ENCODE results near the gene ARHGAP24. TPM values are rescaled to one million over a fixed set of nuclear protein-coding genes. Genes with fewer than 3 reads are reported as not detected.

ARHGAP24 gene
- total RNA-seq, 1 experiment from 2014 or later = 1.2 TPM

DNA sequence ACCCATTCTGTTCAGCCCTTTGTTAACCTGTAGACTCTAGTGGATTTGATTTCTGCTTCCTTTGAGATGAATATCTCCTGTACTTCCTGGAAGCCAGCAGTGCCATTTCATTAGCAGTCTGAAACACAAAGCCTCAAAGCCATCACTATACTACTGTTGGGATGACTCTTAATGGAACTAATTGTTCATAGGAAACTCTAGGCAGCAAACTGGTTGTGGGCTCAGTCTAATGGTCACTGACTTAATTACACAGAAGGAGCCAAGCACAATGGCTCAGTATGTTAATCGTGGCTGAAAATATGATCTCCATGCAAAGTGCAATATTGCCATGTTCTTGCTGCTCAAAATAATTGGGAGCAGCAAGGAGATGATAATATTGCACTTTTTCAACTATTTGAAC lies 262.3 kb downstream of the ARHGAP24 start:
- in situ Hi-C loops (cut with HindIII; ENCODE audit: low pct_unique_long_range_greater_than_20kb, low sequenced_read_pairs) = no loop called here
- no peak for DNase-seq (ENCODE audit: low read depth)

DNA sequence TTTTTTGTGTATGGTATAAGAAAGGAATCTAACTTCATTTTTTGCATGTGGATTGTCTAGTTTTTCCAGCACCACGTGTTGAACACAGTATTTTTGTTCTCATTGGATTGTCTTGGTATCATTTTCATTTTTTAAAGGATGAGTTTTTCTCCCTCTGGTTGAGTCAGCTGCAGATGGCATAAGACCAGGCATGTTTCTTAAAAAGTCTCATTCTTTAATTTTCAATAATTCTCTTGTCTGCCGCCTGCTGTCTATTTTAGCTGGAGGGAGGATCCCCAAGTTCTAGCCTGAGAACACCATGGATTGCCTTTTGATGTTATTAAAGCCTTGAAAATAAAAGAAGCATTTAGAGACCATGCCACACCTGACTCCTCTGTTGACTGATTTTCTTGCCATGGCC lies 263.8 kb downstream of the ARHGAP24 start:
- no peak for DNase-seq (ENCODE audit: low read depth)
- in situ Hi-C loops (cut with HindIII; ENCODE audit: low pct_unique_long_range_greater_than_20kb, low sequenced_read_pairs) = no loop called here

DNA sequence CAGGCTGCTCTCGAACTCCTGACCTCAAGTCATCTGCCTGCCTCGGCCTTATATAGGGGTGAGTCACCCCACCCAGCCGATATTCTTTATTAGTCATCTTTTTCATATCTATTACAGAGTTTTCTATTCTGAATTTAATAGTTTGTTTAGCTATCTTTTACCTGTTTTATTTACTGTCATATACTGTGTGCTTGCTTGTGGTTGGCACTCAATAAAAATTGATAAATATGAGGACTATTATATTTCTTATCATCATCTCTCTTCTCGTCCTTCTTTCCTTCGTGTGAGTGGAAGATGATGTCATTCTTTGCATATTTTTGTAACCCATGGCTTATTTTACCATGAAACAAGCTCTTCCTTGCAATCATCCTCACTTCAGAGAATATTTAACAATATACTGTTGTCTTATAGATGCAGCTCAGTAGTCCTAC lies 265.5 kb downstream of the ARHGAP24 start:
- in situ Hi-C loops (cut with HindIII; ENCODE audit: low pct_unique_long_range_greater_than_20kb, low sequenced_read_pairs) = no loop called here
- no peak for DNase-seq (ENCODE audit: low read depth)

DNA sequence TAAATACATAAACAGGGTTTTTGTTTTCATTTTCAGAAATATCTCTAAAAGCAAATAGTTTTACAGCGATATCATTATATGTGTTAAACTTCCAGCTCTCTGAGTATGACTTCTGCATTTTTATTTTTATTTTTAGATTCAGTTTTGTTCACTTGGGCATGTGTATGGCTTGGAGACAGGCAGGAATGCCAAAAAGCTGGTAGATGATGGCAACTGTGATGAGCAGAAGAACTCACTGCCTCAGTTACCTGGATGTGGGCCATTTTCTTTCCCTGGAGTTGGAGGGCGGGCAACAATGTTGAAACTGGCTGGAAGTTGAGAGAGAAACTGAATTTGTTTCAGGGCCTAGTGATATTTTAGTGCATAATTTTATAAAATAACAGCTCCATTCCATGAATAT lies 266.4 kb downstream of the ARHGAP24 start:
- no peak for DNase-seq (ENCODE audit: low read depth)
- in situ Hi-C loops (cut with HindIII; ENCODE audit: low pct_unique_long_range_greater_than_20kb, low sequenced_read_pairs) = no loop called here

DNA sequence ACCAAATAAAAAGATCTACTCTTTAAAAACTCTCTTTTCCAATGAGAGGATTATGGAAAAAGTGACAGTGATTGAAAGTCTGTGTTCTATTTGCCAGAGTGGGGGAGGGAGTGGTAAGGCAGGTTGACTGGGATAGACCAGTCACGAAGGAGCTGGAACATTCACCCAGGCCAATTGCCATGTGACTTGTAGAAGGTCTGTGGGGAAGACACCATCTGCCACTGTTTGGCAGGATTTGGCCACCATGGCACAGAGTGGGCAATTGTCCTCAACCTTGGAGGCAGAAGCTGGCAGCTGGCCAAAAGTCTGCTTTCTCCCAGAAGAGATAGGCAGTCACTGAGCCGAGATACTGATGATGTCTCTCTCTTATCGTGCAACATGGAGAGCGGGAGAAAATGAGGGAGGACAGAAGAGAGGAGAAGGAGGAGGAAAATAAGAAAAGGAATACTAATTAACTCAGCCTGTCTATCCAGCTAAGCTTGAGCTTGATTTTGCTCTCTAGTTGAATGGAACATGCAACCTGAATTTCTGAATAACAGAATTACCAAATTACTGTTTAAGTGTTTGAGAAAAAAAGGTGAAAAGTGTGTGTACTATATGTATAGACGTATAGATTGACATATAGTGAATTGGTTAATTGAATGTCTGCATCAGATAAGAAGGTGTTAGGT lies 267.1 kb downstream of the ARHGAP24 start:
- in situ Hi-C loops (cut with HindIII; ENCODE audit: low pct_unique_long_range_greater_than_20kb, low sequenced_read_pairs) = no loop called here
- DNase-seq (ENCODE audit: low read depth) = no peak

DNA sequence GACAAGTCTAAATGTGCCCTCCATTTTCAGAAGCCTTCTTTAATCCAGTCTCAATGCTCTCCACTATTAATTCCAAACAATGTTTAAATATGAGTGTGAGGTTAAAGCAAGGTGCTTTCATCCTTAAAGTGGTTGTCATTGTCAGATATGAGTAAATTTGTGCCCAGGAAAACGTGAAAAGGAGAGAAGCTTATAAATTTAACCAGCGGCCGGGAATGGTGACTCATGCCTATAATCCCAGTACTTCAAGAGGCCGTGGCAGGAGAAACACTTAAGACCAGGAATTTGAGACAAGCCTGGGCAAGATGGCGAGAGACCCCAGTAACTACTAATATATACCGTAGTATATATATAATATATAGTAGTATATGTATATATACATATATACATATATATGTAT lies 270.0 kb downstream of the ARHGAP24 start:
- no peak for DNase-seq (ENCODE audit: low read depth)
- in situ Hi-C loops (cut with HindIII; ENCODE audit: low pct_unique_long_range_greater_than_20kb, low sequenced_read_pairs) = no loop called here

DNA sequence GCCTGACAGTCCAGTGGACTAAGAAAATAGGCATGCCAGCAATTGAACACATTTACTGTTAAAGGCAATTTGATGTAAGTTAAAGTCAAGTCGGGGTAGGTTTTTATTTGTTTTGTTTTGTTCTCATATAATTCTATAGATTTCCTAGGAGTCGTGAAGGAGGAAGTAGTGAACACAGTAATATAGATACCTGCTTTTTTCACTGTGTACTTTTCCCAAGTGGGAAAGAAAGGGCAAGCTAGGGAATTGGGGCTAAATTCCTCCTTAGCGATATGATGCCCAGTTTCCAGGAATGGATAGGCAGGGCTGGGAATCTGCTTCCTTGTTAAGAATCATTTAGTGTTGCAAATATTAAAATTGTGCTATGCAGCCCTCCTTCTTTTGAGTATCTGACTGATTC lies 271.0 kb downstream of the ARHGAP24 start:
- in situ Hi-C loops (cut with HindIII; ENCODE audit: low pct_unique_long_range_greater_than_20kb, low sequenced_read_pairs) = no loop called here
- DNase-seq (ENCODE audit: low read depth) = no peak

DNA sequence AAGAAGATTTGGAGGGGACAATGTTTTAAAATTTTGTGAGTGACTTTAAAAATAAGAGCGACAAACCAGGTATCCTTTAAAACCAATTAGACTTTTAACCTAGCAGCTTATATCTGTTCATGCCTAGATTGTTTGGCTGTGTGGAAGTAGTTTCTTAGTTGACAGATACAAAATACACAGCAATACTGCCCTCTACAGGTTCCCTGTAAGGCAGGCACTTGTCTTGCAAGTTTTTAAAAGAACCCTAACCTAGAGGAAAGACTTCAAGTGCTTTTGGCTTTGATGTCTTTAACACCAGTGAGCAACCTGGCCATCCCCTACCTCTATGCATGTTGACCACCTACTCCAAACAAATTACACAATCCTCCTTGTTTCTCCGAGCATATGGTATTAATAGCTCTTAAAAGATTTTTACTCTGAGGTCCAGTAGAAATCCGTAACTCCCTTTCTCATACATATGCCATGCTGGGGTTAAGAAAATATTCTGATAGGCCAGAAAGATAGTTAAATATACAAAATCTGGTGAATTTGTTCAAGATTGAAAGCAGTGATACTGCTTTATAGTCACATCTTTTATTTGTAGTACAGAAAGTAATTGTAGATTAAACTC lies 273.0 kb downstream of the ARHGAP24 start:
- in situ Hi-C loops (cut with HindIII; ENCODE audit: low pct_unique_long_range_greater_than_20kb, low sequenced_read_pairs) = no loop called here

DNA sequence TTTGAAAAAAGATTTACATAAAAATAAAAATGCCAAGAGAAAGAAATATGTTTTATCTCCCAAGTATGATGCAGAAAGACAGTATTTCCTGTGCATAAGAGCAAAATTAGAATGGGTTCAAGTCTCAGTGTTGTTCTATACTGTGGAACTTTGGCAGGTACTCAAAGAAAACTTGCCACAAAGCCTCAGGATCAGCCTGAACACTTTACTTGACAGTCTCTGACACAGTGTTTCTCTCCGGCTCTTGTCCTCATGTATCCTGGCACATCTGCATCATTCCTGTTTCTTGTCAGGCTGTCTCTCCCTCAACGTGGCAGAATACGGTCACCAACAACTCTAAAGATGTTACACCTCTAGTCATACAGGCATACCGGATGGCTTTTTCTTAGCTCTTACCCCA lies 273.7 kb downstream of the ARHGAP24 start:
- in situ Hi-C loops (cut with HindIII; ENCODE audit: low pct_unique_long_range_greater_than_20kb, low sequenced_read_pairs) = no loop called here

More for the DNA sequence above, 273.0 kb downstream of the ARHGAP24 start:
- peak; percentile 44 for DNase-seq (ENCODE audit: low read depth)

DNA sequence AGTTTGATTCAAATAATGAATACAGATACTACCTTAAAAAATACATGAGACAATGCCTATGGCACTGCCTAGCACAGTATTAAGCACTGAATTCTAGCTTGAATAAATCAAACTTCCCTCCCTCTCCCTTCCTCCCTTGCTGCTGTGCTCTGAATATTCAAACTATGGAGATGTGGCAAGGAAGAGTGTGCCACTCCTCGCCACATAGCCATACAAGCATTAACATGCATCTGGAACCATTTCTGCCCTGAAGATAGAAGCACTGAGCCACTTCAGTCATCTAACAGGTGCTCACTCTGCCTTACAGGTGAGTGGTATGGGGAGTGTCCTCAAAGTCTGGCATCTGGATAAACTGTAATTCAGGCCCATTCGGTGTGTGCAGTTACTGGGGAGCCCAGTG lies 276.9 kb downstream of the ARHGAP24 start:
- in situ Hi-C loops (cut with HindIII; ENCODE audit: low pct_unique_long_range_greater_than_20kb, low sequenced_read_pairs) = no loop called here

More for the DNA sequence above, 273.7 kb downstream of the ARHGAP24 start:
- DNase-seq (ENCODE audit: low read depth) = no peak

DNA sequence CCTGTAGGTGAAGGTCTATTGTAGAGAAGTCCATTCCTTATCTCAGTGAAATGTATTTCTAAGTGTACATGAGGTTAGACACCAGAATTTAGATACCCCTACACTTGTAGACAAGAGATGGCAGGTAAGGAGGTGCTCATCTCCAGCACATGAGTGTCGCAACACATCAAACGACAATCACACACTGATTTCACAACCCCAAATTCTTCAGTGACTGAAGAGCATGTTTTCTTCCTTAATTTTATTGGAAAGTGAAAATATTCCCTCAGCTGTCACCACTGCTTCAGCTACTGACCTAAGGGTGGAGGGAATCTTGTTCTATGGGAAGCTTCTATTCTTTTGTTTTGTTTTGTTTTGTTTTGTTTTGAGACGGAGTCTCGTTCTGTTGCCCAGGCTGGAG lies 280.3 kb downstream of the ARHGAP24 start:
- in situ Hi-C loops (cut with HindIII; ENCODE audit: low pct_unique_long_range_greater_than_20kb, low sequenced_read_pairs) = no loop called here

More for the DNA sequence above, 276.9 kb downstream of the ARHGAP24 start:
- DNase-seq (ENCODE audit: low read depth) = no peak

DNA sequence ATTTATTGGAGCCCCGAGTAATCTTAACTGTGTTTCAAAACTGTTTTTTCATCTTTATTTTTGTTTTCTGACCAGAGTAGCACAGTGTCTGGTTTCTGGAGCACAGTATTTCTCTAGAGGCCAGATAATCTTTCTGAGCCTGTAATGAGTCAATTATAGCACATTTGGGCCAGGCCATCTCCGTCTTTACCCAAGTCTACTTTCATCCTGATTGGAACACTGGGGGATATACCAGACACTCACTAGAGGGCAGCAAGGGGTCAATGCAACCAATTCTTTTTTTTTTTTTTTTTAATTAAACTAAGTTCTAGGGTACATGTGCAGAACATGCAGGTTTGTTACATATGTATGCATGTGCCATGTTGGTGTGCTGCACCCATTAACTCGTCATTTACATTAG lies 282.0 kb downstream of the ARHGAP24 start:
- no peak for DNase-seq (ENCODE audit: low read depth)
- in situ Hi-C loops (cut with HindIII; ENCODE audit: low pct_unique_long_range_greater_than_20kb, low sequenced_read_pairs) = no loop called here

More for the DNA sequence above, 280.3 kb downstream of the ARHGAP24 start:
- no peak for DNase-seq (ENCODE audit: low read depth)

DNA sequence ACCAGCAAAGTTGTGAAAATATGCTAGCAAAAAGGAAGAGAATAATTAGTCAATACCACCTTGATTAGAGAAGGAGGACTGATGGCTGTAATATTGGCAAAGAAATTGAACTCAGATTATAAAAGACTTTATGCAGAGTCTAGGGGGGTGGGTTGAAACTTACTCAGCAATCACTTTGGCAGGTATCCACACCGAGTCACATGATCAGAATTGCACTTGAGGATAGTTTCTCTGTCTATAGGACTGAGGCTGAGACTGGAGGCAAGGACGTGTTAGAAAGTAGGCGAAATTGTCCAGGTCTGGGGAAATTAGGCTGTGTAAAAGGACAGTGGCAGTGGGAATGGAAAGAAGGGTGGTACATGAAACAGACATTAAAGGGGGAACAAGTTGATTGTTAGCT lies 284.4 kb downstream of the ARHGAP24 start:
- in situ Hi-C loops (cut with HindIII; ENCODE audit: low pct_unique_long_range_greater_than_20kb, low sequenced_read_pairs) = no loop called here
- no peak for DNase-seq (ENCODE audit: low read depth)

DNA sequence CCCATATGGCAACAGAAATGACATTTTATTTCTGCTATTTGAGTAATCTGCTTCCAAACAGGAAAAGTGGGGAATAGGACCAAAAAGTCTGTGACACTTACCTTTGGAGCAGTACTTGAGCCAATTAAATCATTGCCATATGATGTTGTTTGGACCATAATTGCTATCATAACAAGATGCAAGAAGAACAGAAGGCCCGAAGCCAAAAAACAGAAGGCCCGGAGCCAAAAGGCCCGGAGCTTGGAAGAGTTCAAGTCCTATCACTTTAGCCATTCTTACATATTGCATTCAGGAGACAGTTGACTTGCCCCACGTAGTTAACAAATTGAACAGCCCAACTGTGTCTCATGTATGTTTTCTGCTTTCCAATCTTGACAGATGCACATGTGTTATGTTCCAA lies 285.6 kb downstream of the ARHGAP24 start:
- no peak for DNase-seq (ENCODE audit: low read depth)
- in situ Hi-C loops (cut with HindIII; ENCODE audit: low pct_unique_long_range_greater_than_20kb, low sequenced_read_pairs) = no loop called here

DNA sequence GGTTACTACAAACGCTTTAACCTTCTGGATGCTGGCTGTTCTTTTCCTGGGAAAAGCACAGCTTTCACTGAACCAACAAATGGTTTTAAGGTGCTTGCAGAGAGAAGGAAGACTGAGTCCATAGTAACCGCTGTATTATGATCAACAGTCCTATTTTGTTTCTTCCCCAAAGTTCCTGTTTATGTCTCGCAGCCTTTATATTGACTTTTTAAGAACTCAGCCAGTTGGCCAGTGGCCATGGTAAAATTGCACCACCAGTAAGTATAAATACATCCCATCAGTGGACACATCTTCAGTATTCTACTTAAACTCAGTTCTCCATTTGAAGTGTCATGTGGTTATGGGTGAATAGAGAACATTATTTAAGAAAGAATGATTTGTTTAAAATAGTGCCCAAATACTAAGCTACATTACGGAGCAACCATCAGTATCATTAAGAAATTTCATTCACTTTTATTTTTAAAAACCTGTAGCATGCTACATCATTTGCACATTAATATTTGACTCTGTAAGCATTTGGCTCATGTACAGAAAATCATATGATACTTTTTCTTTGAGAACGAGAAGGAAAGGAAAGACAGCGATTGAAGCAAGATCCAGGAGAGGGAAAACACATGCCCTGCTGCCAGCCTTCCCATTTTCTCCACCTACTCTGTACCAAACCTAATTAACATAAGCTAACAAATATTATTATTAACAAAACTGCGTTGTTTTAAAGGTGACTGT lies 287.0 kb downstream of the ARHGAP24 start:
- in situ Hi-C loops (cut with HindIII; ENCODE audit: low pct_unique_long_range_greater_than_20kb, low sequenced_read_pairs) = no loop called here
- DNase-seq (ENCODE audit: low read depth) = no peak

DNA sequence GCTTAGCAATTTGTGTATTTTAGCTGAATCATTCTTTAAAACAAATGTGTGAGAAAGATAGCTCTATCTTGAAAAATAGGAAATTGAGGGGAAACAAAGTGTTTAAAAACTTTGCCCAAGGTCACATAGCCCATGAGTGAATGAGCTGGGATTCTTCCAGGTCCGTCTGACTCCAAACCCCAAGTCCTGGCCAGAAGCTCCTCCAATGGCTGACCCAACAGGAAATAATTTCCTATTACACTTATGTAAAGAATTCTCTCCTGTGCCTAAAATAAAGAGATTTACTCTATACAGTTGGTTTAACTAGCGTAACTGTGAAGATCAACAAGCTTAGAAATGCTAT lies 287.6 kb downstream of the ARHGAP24 start:
- no peak for DNase-seq (ENCODE audit: low read depth)
- in situ Hi-C loops (cut with HindIII; ENCODE audit: low pct_unique_long_range_greater_than_20kb, low sequenced_read_pairs) = no loop called here

DNA sequence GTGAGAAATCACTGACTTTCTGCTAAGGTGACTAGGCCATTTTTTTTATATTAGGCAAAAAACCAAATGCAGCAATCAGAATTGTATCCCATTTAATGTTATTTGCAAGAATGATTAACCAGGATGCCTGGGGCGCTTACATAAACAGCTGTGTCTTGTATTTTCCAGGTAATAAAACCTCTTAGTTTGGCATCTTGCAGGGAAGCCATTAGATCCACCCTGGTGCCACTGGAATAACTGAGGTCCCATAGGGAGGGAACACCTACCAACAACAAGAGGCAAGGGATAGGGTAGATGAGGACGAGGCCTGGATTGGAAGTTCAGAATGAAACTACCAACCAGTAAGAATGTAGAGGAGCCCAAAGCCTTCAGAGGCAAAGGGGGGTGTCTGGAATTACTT lies 288.3 kb downstream of the ARHGAP24 start:
- no peak for DNase-seq (ENCODE audit: low read depth)
- in situ Hi-C loops (cut with HindIII; ENCODE audit: low pct_unique_long_range_greater_than_20kb, low sequenced_read_pairs) = no loop called here

DNA sequence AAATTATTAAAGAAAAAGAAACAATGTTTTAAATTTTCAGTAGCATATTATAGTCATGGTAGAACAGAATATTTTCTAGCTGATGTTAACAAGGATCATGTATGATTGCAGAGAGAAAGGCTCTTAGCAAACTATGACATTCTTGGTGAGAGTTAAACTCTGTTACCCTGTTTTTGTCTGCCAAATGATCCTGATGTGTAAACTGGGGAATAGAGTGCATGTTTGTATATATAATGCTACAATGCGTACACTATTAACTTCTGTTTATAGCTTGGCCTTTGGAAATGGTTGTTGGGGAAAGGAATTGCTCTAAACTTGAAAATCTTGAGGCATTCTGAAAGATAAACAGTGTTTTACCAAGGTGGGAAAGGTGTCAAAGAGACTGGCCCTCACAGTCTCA lies 292.7 kb downstream of the ARHGAP24 start:
- in situ Hi-C loops (cut with HindIII; ENCODE audit: low pct_unique_long_range_greater_than_20kb, low sequenced_read_pairs) = no loop called here
- DNase-seq (ENCODE audit: low read depth) = no peak

DNA sequence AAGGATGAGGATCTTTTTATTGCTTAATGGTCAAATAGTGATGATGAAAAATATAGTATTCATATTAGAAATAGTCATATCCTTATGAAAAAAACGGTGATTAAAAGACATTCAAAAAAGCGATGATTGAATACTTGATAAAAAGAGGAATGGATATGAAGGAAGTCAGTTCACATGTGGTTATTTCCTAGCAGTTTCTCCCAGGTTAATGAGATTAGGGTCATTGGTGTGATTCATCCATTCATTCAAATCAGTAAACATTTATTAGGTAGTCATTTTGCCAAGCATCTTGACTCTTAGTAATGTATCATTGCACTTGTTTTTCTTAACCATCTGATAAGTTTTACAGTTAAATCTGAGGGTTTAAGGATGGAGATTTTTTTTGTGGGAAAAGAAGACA lies 294.1 kb downstream of the ARHGAP24 start:
- in situ Hi-C loops (cut with HindIII; ENCODE audit: low pct_unique_long_range_greater_than_20kb, low sequenced_read_pairs) = no loop called here

DNA sequence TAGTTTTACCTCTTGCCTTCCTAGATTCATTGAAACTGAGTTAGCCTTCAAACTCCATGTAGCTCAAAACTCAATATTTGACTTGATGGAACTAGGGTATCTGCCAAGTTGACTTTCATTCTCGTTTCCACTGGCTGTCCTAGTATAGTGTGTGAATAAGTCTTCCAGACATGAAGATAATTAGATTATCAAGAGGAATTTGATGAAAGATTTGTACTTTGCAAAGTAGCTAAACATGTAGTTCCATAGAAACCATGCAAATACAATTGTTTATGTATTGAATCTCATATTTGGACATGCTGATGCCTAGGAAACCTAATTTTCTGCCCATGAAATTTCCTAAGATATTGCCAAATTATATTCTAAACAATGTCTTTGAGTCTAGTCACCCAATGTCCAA lies 297.5 kb downstream of the ARHGAP24 start:
- DNase-seq (ENCODE audit: low read depth) = no peak
- in situ Hi-C loops (cut with HindIII; ENCODE audit: low pct_unique_long_range_greater_than_20kb, low sequenced_read_pairs) = no loop called here

More for the DNA sequence above, 294.1 kb downstream of the ARHGAP24 start:
- no peak for DNase-seq (ENCODE audit: low read depth)

Measured in Caki2 (cell line).